BLaER1 (cell line): ENCODE results near the gene CD207.
A peak's percentile ranks its signal among the peaks of the same experiment; 100 is the strongest.

Experiments
- H3K27ac ChIP-seq: shearing (Covaris generic); formaldehyde crosslinking; 2 replicates; pipeline ENCODE4 v1.8.1; 2022
- H3K27me3 ChIP-seq: shearing (Covaris generic); formaldehyde crosslinking; 2 replicates; pipeline ENCODE4 v1.8.1; 2022
- H3K36me3 ChIP-seq: shearing (Covaris generic); formaldehyde crosslinking; 2 replicates; pipeline ENCODE4 v1.8.1; 2022
- H3K4me1 ChIP-seq: shearing (Covaris generic); formaldehyde crosslinking; 2 replicates; pipeline ENCODE4 v1.8.1; 2022
- H3K4me2 ChIP-seq: shearing (Covaris generic); formaldehyde crosslinking; 2 replicates; pipeline ENCODE4 v1.8.1; 2022
- H3K4me3 ChIP-seq: shearing (Covaris generic); formaldehyde crosslinking; 2 replicates; pipeline ENCODE4 v1.8.1; 2022
- H3K9ac ChIP-seq: shearing (Covaris generic); formaldehyde crosslinking; 2 replicates; pipeline ENCODE4 v1.8.1; 2022
- H3K9me3 ChIP-seq: shearing (Covaris generic); formaldehyde crosslinking; 2 replicates; pipeline ENCODE4 v1.8.1; 2022
- H4K20me1 ChIP-seq: shearing (Covaris generic); formaldehyde crosslinking; 2 replicates; pipeline ENCODE4 v1.8.1; 2022
- Cebpa-rat ChIP-seq: shearing (Covaris generic); IDR thresholded peaks from 2 replicates; pipeline ENCODE4 v1.8.1; 2022

Gene CD207

DNA sequence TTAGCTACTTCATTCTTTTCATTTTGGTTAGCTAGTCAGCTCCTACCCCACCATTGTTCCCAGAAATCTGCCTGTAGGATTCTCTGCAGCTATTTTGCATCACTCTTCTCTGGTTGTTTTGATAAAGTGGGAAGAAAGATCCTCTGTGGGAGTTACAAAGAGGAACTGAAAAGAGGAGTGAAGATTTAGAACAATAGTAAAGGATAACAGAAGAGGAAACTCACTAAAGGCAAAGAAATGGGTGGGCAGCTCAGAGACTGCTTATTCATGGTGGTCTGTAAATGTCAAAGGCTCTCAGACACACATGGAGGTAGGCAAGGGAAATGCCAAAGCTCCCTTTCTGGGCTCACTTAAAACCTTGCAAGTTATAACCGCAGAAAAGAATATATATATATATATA, 17.2 kb upstream of the CD207 start:
- TF ChIP-seq Cebpa-rat: no peak
- H3K4me1 ChIP-seq: peaks cover 42% of the 10 kb centered on the region
- no peak overlapping the region for H3K27ac ChIP-seq
- H3K36me3 ChIP-seq: no peaks in the 10 kb centered on the region
- H3K4me3 ChIP-seq: no peak overlapping the region
- no peak overlapping the region for H3K9ac ChIP-seq
- no peaks in the 10 kb centered on the region for H3K9me3 ChIP-seq
- no peaks in the 10 kb centered on the region for H4K20me1 ChIP-seq
- no peaks in the 10 kb centered on the region for H3K27me3 ChIP-seq
- peak overlapping the region; percentile 55 for H3K4me2 ChIP-seq

DNA sequence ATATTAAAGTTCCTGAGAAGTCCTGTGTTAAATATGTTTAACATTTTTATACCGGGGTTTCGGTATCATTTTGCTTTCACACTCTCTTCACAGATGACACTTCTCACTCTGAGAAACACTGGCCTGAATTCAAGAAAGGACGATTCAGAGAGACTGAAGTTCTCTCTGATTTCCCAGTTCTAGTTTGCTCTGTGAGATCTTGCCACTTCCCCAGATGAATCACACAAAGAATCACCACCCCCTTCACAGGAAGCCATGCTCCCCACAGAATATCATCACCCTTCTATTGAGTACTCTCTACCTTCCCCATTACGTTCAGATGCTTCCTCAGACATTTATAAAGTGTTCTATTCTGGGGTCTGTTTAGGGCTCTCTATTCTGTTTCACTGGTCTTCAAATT, 16.1 kb upstream of the CD207 start:
- Histone ChIP-seq H3K27ac (0 out of 2 replicates have a peak overlapping the region, but pooled peaks have one; percentile 5), H3K9ac (no peak overlapping the region), H3K36me3 (no peaks in the 10 kb centered on the region), H3K27me3 (no peaks in the 10 kb centered on the region), H3K4me2 (peak overlapping the region; percentile 55), H3K4me1 (peaks cover 42% of the 10 kb centered on the region), H3K4me3 (no peak overlapping the region), H3K9me3 (no peaks in the 10 kb centered on the region), H4K20me1 (no peaks in the 10 kb centered on the region)
- TF ChIP-seq Cebpa-rat: no peak

DNA sequence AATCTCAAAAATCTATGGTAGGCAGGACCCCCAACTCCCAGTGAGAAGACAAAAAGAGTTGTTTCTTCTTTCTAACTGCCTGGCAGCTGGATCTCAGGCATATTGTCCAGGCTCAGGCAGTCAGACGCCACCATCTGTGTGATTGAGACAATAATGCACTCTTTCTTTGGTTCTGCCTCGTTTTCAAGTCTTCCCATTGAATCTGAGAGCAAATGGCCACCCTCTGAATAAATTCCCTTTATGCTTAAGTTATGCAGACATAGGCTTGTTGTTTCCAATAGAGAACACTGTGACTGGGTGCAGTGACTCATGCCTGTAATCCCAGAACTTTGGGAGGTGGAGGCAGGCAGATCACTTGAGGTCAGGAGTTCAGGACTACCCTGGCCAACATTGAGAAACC, 15.3 kb upstream of the CD207 start:
- 0 out of 2 replicates have a peak overlapping the region, but pooled peaks have one; percentile 5 for H3K27ac ChIP-seq
- H3K4me3 ChIP-seq: no peak overlapping the region
- H3K4me2 ChIP-seq: peak overlapping the region; percentile 55
- H3K36me3 ChIP-seq: no peaks in the 10 kb centered on the region
- no peaks in the 10 kb centered on the region for H4K20me1 ChIP-seq
- no peaks in the 10 kb centered on the region for H3K27me3 ChIP-seq
- H3K9ac ChIP-seq: no peak overlapping the region
- H3K9me3 ChIP-seq: no peaks in the 10 kb centered on the region
- peaks cover 41% of the 10 kb centered on the region for H3K4me1 ChIP-seq
- TF ChIP-seq Cebpa-rat: no peak

DNA sequence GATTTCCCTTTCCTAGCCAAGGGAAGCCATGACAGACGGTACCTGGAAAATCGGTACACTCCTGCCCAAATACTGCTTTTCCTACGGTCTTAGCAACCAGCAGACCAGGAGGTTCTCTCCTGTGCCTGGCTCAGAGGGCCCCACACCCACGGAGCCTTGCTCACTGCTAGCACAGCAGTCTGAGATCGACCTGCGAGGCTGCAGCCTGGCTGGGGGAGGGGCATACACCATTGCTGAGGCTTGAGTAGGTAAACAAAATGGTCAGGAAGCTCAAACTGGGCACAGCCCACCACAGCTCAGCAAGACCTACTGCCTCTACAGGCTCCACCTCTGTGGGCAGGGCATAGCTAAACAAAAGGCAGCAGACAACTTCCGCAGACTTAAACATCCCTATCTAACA, 6.8 kb upstream of the CD207 start:
- Histone ChIP-seq H3K4me1 (no peaks in the 10 kb centered on the region), H3K9ac (no peak overlapping the region), H3K36me3 (no peaks in the 10 kb centered on the region), H3K4me3 (no peak overlapping the region), H3K27ac (no peak overlapping the region), H3K27me3 (no peaks in the 10 kb centered on the region), H3K4me2 (no peak overlapping the region), H3K9me3 (peaks cover 11% of the 10 kb centered on the region), H4K20me1 (no peaks in the 10 kb centered on the region)
- no peak for TF ChIP-seq Cebpa-rat

DNA sequence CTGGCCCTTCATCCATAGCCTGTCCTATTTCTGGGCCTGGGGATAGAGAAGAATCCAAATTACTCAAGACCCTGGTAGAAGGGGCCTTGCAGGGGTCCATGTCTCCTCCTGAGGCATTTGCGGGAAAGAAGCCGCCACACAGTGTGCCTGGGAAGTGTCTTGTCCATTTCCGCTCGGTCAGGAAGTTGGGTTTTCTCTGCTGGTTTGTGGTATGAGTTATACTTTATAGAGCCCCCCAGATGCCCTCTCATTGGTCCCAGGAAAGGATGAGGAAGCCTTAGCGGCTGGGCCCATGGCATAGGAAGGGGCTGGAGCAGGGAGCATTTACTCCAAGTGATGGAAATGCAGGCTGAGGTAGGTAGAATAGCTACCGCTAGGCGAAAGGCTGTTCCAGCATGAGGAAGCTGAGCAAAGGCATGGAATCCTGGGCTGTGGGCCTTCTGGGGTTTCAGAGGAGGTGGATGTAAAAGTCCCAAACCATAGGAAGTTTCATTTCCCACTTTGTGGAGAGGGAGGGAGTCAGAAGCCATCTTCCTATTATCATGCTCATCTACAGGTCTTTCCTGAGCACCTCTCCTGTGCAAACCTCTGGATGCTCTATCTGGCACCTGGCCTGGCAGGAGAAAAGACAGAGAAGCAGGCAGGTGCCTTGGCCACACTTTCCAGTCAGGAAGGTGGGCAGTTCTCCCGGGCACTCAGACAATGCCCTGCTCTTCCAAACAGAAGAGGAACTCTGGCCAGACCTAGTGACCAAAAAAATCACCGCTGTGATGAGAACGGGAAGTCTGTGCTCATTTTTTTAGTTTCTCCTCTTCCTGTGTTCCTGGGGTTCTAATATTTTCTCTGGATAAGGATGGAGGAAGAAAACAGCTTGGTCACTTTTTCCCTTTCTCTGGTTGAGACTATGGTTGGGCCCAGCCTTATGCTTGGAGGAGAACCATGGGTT, 2.6 kb upstream of the CD207 start:
- Histone ChIP-seq H3K4me3 (no peak overlapping the region), H3K4me2 (no peak overlapping the region), H4K20me1 (no peaks in the 10 kb centered on the region), H3K27ac (no peak overlapping the region), H3K27me3 (no peaks in the 10 kb centered on the region; the same call in 1 of the 2 replicates), H3K9ac (no peak overlapping the region), H3K9me3 (peaks cover 11% of the 10 kb centered on the region), H3K4me1 (peaks cover 7% of the 10 kb centered on the region; the same call in 1 of the 2 replicates), H3K36me3 (no peaks in the 10 kb centered on the region)
- TF ChIP-seq Cebpa-rat: no peak

DNA sequence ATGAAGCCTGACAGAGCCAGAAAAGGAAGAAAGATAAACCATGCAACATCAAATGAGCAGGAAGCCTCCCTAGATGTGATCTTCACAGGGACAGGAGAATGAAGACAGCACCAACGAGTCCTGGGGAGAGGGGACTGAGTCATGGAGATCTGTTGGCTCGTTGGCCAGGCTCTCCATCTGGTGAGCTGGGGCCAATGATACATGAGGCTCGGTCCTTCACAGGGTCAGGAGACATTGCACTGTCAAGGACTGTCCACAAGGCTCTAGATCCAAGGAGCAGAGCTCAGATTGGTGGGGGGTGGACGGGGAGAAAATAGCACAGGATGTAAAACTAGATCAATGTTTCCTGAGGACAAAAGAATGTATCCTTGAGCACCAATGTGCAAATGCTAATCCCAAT, 735 bp downstream of the CD207 start:
- Histone ChIP-seq H3K4me1 (peaks cover 20% of the 10 kb centered on the region), H3K27me3 (no peaks in the 10 kb centered on the region; the same call in 1 of the 2 replicates), H3K9me3 (no peaks in the 10 kb centered on the region), H3K4me2 (no peak overlapping the region), H3K4me3 (no peak overlapping the region), H3K36me3 (no peaks in the 10 kb centered on the region), H4K20me1 (no peaks in the 10 kb centered on the region), H3K27ac (no peak overlapping the region), H3K9ac (no peak overlapping the region)
- no peak for TF ChIP-seq Cebpa-rat

DNA sequence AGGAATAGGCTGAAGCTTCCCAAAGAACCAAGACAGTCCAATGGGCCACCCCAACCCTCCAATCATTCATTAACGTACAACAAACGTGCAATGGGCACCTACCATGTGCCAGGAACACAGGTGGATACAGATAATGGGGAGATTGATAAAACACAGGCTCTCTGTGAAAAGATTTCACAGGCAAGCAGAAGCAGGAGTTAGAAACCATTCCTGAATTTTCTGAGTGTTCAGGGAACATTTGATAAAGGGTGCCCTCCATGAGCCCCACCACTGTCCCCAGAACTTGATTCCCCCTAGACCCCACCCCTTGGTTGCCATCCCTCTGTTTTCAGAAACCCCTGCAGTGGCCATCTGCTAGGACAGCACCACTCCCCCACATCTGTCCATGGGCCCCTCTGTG, 1.5 kb downstream of the CD207 start:
- TF ChIP-seq Cebpa-rat: no peak
- Histone ChIP-seq H3K4me3 (no peak overlapping the region), H3K4me2 (no peak overlapping the region), H3K4me1 (peaks cover 28% of the 10 kb centered on the region), H3K36me3 (no peaks in the 10 kb centered on the region), H4K20me1 (no peaks in the 10 kb centered on the region), H3K27ac (no peak overlapping the region), H3K9me3 (no peaks in the 10 kb centered on the region), H3K9ac (no peak overlapping the region), H3K27me3 (no peaks in the 10 kb centered on the region; the same call in 1 of the 2 replicates)

DNA sequence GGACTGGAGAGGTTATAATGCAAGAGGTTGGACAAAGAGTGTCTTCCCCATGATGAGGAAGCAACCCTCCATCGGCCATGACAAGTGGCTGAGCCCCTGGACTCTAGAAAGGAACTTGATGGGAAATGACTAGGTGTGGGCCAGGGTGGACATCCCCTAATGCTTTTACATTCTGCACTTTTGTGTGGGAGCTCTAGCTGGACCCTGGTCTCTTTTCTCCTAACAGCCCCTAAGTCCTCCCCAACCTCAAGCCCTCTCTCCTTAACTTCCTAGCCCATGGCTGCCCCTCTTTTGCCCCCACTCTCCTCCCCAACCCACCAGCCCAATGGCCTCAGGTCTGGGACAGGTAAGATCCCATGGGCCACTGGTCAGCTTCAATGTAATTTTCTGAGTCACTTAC, 2.4 kb downstream of the CD207 start:
- Histone ChIP-seq H3K9me3 (no peaks in the 10 kb centered on the region), H3K27me3 (no peaks in the 10 kb centered on the region; the same call in 1 of the 2 replicates), H3K4me2 (no peak overlapping the region), H4K20me1 (no peaks in the 10 kb centered on the region), H3K27ac (no peak overlapping the region), H3K36me3 (no peaks in the 10 kb centered on the region), H3K4me1 (peaks cover 32% of the 10 kb centered on the region), H3K9ac (no peak overlapping the region), H3K4me3 (no peak overlapping the region)
- TF ChIP-seq Cebpa-rat: no peak

DNA sequence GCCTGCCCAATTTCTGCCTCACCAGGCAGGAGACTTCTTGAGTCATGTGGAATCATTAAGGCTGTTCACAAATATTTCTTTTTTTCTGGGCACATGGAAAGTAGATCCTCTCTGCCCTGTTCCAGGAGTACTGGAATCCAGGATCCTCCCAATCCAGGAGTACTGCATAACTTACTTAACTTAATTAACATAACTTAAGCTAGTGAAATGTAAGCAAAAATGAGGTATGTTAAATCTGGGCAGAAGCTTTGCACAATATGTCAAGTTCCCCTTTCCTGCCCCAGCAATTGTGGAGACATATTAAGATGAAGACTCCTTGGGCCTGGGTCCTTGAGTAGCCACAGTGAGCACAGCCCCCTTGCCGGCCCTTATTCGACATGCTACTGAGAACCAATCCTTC, 3.2 kb downstream of the CD207 start:
- Histone ChIP-seq H4K20me1 (no peaks in the 10 kb centered on the region), H3K9ac (no peak overlapping the region), H3K27me3 (no peaks in the 10 kb centered on the region; the same call in 1 of the 2 replicates), H3K4me1 (peaks cover 35% of the 10 kb centered on the region), H3K4me3 (no peak overlapping the region), H3K9me3 (no peaks in the 10 kb centered on the region), H3K27ac (no peak overlapping the region), H3K36me3 (no peaks in the 10 kb centered on the region), H3K4me2 (no peak overlapping the region)
- TF ChIP-seq Cebpa-rat: no peak

DNA sequence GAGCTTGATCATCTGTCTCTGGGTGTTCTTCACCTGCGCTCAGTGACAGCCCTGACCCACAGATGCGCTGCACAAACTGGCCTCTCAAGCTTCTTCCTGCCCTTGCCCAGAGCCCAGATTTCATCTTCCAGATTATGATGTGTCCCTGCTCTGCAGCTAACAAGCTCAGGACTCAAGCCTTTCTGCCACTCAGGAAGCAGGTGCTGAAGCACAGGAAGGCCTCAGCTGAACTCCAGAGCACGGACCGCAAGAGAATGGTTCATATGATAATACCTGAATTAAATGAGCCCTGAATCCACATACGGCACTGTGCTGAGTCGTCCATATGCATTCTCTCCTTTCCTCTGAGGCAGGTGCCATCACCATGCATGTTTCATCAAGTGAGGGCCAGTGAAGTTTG, 3.8 kb downstream of the CD207 start:
- Histone ChIP-seq H4K20me1 (no peaks in the 10 kb centered on the region), H3K36me3 (no peaks in the 10 kb centered on the region), H3K9ac (no peak overlapping the region), H3K27me3 (no peaks in the 10 kb centered on the region; the same call in 1 of the 2 replicates), H3K27ac (no peak overlapping the region), H3K4me3 (no peak overlapping the region), H3K4me1 (peaks cover 35% of the 10 kb centered on the region), H3K4me2 (peak overlapping the region; percentile 9; the same call in 1 of the 2 replicates), H3K9me3 (no peaks in the 10 kb centered on the region)
- TF ChIP-seq Cebpa-rat: no peak
